GM19193 (cell line): ENCODE measurements around the gene SLC49A4.
A peak's percentile ranks its signal among the peaks of the same experiment; 100 is the strongest.

Experiments
- POLR2A ChIP-seq: IDR thresholded peaks from 4 replicates; pipeline ENCODE4 v1.6.1; 2011; ENCODE audit not compliant: insufficient read depth, insufficient read length; ENCODE audit errors: extremely low read depth

The SLC49A4 gene, protein sequence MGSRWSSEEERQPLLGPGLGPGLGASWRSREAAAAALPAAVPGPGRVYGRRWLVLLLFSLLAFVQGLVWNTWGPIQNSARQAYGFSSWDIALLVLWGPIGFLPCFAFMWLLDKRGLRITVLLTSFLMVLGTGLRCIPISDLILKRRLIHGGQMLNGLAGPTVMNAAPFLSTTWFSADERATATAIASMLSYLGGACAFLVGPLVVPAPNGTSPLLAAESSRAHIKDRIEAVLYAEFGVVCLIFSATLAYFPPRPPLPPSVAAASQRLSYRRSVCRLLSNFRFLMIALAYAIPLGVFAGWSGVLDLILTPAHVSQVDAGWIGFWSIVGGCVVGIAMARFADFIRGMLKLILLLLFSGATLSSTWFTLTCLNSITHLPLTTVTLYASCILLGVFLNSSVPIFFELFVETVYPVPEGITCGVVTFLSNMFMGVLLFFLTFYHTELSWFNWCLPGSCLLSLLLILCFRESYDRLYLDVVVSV

DNA sequence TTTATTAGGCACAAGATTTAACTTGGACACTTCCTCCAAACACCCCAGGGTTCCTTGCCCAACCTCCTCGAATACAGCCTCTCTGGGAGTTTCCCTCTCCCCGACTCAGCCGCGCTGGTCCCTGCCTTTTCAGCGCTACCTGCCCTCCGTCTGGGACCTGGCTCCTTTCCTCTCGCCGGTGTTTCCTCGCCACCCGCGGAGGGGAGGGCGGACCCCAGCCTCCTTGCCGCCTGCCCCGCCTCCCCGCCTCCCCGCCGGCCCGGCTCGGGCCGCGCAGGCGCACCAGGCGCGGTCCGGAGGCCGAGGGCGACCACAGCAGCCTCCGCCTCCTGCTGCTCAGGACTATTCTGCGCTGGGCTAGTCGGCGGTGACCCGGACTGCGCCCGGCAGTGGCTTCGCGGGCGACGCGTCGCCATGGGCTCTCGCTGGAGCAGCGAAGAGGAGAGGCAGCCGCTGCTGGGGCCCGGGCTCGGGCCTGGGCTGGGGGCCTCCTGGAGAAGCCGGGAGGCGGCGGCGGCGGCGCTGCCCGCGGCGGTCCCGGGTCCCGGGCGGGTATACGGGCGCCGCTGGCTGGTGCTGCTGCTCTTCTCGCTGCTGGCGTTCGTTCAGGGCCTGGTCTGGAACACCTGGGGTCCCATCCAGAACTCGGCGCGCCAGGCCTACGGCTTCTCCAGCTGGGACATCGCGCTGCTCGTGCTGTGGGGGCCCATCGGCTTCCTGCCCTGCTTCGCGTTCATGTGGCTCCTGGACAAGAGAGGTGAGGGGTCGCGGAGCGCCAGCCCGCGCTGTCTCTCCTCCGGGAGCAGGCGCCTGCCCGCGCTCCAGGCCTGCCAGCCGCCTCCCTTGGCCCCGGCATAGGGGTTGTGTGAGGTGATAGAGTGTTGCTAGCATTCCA, at the start of gene SLC49A4:
SLC49A4 (plus strand) TSS at position 291 of the 895 bp plus-strand sequence; CDS start at position 415, 124 bp downstream.
- peak; percentile 72 for TF ChIP-seq POLR2A

DNA sequence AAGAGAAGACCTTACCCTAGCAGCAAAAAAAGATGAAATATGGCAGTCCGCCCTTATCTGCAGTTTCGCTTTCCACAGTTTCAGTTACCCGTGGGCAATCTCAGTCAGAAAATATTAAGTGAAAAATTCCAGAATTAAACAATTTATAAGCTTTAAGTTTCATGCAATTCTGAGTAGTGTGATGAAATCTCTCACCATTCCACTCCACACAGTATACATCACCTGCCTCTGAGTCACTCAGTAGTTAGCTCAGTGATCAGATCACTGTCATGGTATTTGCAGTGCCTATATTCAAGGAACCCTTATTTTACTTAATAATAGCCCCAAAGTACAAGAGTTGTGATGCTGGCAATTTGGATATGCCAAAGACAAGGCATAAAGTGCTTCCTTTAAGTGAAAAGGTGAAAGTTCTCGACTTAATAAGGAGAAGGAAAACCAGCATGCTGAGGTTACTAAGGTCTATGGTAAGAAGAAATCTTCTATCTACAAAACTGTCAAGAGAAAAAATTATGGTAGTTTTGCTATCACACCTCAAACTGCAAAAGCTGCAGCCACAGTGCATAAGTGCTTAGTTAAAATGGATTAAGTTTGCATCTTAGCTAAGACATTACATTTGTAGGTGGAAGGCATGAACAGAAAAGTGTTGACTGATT, 49.4 kb upstream of the SLC49A4 start:
- no peak for TF ChIP-seq POLR2A

DNA sequence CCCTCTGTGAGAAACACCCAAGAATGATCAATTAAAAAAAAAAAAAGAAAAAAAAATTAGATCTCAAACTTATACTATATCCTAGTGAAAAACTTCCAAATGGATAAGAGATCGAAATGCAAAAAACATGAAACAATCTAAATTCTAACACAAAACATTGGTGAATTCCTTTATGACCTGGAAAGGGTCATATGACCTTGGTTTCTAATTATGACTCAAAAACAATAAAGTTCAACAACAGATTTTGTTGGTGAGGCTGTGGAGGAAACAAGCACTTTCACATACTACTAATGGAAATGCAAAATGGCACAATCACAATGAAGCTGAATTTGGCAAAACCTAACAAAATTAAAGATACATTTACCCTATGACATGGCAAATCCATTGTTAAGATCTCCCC, 46.5 kb upstream of the SLC49A4 start:
- no peak for TF ChIP-seq POLR2A

DNA sequence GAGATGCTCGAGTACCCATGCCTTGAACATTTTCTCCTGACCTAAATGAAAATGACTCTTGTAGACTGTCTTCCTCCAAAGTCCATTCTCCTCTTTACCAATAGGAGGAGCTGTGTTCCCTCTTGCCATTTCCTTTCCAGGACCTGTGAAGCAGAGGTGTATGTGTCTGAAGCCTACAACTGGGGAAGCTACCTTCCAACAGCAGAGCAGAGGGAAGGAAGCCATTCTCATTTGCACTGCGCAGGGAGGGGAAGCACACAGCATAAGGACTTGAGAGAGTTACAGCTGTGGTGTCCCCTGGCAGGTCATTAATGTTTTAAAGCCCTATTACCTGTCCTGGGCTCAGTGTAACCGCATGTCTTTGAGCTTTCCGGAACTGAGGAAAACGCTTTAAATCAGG, 39.9 kb upstream of the SLC49A4 start:
- TF ChIP-seq POLR2A: no peak

DNA sequence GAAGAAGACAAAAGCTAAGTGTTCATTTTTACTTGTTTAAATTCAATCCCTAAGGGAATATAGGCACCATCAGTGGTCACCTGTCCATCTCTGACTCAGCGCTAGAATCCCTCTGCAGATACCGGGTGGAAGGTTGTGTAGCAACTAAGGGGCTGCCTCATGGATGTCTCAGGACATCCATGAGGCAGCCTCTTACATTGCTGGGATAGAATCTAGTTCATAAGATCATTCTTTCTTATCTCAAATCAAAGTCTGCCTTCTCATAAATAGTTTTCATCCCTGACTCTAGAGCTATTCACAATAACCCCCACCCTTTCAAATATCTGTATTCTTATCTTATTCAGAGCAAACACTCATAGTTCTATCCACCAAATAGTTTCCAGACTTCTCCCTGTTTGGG, 39.4 kb upstream of the SLC49A4 start:
- TF ChIP-seq POLR2A: no peak

DNA sequence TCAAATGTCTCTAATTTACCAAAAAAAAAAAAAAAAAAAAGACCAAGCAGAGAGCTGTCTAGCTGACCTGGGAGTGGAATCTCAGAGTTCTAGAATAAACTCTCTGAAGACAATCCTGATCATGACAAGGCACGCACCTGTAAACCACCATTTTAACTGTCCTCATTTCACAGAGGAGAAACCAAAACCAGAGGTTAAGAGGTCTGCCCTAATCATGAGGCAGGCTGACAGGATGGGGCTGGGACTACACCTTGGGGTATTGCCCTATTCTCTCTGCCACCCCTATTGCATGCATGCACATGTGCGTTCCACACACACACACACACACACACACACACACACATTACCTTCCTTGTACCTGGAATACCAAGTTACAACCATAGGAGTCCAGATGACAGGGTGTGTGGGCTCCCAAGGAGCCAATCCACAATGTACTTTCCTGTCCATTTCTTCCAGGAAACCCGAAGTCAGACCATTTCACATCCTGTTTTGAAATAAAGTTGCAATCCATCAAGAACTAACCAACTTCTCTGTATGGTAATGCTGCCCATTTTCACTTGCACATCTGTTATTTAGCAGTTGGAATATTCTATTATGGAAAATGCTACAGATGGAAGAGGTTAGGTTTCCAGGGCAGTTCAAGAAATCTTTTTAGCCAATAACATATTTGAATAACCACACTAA, 35.9 kb upstream of the SLC49A4 start:
- no peak for TF ChIP-seq POLR2A

DNA sequence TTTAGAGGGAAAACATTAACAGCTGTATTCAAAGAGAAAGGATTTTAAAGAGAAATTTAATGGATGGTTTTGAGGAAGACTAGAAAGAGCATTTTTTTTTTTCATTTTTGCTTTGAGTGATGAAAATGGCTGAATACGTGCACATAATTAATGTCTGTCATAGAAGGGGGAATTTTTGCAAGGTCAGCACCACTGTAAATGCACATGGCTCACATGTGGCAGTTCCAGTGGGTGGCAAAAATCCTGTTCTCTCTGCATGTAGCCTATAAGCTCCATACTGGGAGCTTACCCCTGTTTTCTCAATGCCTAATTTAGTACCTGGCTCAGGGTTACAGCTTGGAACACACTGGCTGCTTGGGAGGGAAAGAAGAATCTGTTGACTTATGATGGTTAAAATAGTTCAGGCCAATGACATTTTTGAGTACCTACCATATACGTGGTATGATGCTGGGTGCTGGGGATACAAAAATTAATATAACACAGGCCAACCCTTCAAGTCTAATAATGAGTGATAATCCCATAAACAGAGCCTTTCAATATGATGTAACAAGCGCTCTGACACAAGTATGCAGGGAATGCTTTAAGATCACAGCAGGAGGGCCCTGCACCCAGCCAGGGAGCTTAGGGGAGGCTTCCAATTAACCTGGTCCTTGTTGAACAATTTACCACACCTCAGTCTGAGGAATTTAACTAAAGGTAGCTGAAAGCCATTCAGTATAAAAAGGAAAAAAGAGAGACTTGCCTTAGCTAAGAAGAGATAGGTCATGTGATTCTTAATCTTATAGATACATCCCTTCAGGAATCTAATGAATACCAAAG, 34.2 kb upstream of the SLC49A4 start:
- no peak for TF ChIP-seq POLR2A

DNA sequence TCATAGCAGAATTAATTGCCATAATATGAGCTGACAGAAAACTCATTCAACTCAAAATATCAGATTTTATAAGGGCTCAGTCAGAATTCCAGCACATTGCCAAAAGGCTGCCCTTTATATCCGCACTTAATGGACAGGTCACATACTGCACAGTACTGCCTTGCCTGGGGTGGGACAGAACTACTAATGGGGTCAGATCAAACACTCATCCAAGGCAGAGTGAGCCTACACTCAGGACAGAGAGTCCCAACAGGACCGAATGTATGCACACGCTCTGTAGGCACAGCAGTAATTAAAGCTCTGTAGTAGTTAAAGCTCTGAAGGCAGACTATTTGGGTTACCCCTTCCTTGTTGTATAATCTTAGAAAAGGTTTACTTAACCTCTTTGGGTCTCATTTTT, 28.4 kb upstream of the SLC49A4 start:
- no peak for TF ChIP-seq POLR2A

DNA sequence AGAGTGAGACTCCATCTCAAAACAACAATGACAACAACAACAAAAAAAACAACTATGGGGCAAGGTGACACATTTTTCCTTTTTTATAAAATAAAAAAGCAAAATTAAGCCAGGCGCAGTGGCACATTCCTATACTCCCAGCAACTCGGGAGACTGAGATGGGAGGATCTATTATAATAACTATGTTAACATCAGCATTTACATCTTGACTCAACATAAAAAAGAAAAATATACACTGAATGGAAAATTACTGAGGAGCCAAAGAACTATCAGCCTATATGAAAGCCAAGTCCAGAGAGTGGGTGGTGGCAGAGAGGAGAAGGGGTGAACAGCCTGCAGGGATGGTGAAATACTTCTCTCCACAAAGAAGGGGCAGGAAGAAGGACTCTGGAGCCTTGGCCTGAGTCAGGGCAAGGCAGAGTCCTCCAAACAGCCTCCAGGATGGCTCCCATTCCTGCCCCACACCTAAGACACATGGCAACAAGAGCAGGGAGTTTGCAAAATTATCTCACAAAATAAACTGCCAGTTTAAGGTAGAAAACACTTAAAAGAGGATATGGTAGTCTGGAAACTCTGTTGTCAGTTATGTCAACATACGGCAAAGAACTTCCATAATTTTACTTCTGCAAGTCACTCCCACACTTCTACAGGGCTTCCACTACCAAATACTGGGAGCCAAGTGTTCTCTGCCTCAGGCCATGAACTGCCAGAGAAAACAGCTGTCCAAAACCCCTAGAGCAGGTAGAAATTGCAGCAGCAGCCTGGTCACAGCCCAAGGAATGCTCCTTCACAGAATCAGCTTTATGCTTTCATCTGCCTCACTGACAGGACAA, 27.1 kb upstream of the SLC49A4 start:
- no peak for TF ChIP-seq POLR2A

DNA sequence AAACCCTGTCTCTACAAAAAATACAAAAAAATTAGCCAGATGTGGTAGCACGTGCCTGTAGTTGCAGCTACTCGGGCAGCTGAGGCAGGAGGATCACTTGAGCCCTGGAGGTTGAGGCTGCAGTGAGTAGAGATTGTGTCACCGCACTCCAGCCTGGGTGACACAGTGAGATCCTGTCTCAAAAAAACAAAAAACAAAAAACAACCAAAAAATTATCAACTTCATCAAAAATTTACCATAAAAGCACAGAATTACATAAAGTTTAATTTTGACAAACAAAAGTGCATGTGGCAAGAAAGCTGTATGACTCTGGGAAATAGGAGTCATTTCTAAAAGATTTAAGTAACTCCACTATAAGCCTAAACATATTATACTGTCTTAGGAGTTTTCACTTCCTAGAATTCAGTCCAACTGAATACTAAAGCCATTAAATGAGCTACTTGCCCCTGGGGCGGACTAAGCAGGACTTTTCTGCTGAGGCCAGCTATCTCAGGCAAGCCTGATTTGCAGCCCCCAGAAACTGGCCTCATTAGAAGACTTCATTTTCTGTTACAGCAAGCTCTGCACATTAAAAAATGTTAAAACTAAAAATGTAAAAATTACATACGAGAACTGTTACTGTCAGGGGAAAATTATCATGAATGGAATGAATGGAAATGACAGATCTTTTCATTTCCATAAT, 24.2 kb upstream of the SLC49A4 start:
- TF ChIP-seq POLR2A: no peak

DNA sequence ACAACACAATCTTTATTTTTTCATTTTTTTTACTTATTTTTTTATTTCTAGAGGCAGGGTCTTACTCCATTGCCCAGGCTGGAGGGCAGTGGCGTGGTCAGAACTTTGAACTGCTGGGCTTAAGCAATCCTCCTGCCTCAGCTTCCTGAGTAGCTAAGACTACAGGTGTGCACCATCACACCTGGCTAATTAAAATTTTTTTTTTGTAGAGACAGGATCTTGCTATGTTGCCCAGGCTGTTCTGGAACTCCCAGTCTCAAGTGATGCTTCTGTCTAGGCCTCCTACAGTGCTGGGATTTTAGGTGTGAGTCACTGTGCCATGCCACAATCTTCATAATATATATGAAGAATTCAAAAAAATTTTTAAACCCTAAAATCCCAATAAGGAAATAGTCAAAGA, 22.0 kb upstream of the SLC49A4 start:
- no peak for TF ChIP-seq POLR2A

DNA sequence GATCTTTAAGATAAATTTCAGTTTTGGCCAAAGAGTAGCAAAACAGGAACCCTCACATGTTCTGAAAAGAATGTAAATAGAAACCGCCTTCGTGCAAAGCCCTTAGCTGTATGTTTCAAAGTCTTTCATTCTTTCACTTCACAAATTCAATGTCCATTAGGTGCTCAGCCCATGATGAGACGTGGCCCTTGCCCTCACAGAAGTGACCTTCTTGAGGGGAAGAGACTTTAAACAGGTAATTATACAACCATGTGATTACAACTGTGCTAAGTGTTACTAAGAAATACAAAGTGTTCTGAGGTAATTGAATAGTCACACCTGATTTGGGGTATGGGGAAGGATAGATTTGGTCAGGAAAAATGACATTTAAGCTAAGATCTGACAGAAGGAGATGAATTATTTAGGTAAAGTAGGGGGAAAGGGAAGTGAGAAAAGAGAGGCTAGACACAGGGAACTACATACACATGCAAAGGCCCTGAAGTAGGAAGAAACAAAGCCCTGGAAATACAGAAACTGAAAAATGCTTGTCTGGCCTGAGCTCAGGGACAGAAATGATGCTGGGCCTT, 20.8 kb upstream of the SLC49A4 start:
- TF ChIP-seq POLR2A: no peak
